ENCODE results near the gene CDKN1C.

The CDKN1C gene

DNA sequence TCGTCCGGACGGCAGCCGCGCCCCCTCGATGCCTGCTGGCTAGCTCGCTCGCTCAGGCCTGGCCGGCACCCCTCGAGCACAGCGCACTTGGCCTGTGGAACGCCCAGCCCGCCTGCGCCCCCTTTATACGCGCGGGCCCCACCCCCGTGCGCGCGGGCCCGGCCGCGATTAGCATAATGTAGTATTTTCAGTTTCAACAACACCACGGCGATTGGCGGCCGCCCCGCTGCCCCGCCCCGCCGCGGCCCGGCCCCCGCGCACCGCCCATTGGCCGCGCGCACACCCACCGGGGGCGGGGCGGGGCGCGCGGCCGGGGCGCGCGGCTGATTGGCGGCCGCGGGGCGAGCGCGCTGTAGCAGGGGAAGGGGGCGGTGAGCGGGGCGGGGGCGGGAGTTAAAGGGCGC is at the start of gene CDKN1C:
CDKN1C (minus strand) TSS at position 98 of the 404 bp plus-strand sequence. CDS start 319 bp downstream, outside the sequence.
- DNase-seq: peak; percentile 83

DNA sequence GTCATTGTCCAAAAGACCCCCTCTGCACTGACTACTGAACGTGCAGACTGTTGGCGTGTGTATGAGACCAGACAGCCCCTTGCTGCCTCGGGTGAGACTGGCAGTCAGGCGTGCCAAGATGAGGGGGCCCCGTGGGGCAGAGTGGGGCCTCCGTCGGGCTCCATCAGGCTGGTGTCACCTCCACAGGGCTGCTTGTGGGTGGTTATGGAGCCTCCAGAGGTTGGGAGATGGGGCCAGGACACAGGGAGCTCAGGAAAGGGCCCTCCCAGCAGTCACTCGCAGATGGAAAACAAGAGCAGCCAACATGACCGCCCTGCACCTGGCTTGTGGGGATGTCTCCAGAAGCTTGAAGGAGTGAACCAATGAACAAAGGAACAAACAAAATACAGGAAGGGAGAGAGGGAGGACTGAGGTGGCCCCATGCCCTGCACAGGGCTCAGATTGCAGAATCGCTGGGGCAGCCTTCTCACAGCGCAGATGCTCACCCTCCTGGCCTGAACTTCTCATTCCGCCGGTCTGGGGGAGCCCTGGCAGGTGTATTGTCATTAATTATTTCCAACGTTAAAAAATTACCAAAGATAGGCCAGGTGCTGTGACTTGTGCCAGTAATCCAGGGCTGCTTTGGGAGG is 49.1 kb upstream of the CDKN1C start:
- DNase-seq: no peak

DNA sequence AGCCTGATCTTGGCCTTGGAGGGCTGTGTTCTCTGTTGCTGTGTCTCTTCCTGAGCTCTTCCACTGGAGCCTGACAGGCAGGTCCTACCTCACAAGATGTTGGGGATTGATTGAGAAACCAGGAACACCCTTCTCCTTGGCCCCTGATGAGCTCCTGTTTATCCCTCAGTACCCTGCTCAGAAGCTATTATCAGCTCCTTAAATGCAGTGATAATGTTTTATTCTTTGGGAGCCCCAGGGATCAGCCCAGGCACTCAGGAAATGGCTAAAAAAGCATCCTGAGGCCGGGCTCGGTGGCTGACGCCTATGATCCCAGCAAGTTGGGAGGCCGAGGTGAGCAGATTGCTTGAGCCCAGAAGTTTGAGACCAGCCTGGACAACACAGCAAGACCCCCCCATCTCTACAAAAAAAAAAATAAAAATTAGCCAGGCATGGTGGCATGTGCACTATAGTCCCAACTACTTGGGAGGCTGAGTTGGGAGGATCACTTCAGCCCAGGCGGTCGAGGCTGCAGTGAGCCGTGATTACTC is 48.5 kb upstream of the CDKN1C start:
- DNase-seq: no peak

DNA sequence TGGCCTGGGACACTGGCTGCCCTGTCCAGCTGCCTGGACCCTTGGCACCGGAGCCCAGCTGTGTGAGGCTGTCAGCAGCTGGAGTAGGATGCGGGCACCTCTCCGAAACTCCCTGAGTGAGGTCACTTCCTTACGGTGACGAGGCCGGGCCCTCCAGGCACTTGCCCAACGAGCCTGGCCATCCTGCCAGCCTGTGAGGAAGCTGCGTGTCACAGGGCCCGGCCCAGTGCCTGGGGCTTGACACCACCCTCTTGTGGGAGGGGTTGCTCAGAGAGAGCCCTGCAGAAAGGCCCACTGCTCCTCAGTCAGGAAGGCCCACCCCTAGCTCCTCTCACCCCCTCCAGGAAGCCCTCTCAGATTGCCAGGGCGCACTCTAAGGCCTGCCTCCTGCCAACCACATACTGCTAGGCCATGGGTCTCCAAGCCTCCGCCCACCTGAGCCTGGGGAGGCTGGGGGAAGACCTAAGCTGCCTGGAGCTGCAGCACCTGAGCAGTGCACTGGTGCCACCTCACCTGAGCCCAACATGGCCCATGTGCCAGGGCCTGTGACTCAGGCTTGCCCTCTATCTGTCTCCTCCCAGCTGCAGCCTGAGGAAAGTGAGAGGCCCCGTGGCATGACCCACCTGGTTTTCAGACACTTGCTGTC is 47.9 kb upstream of the CDKN1C start:
- DNase-seq: peak; percentile 20

DNA sequence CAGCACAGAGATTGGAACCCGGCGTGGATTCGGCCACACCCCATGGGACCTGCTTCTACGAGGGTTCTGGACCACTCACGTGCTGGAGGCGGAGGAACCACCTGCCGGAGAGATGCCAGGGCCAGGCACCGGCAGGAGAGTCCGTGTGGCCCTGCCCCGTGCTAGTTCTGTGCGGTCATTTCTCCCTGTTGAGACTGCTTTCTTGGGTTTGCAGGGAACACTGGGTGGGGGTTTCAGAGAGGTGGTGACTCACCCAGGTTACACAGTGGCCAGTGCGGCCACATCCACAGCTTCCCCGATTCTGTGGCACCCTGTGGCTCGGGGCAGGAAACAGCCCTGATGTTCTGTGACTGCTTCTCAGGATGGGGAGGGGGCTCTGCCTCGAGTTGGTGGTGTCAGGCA is 47.3 kb upstream of the CDKN1C start:
- DNase-seq: no peak

DNA sequence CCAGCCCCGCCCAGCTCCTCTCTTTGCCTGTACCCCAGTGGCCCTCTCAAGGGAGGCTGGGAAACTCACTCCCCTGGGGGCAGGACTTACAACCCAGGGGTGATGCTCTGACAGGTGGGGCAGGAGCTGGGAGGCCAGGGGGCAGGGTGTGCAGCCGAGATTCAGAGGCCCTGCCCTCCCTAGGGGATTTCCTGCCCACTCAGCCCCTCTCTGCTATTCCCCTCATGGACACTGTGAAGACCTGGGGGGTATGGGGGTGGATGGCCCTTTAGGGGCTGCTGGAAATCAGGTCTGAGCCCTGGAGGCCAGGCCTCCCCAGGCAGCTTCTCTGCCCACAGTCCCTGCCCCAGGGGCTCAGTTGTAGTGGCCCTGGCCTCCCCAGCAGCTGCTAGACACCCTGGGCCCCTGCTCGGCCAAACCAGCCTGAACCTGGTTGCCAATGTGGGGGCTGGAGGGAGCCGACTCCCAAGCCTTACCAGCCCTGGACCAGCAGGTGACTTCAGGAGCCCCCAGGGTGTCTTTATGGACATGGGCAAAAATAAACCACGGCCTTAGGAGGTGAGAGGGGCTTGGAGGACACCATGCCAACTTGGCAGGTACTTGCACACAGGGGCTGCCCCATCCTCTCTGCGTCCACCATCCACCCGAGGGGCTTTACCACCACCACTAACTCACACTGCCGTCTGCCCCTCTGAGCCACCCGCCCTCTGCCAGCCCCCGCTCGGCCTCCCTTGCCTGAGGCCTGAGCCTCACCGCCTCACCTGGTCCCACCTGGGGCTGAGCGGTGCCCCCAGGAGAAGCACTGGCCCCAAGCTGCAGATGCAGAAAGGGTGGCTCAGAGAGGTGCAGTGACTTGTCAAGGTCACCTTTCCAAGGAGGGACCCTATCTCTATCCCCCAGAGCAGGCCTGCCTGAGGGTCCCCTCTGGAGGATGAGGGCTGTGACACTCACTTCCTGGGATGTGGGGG is 46.5 kb upstream of the CDKN1C start:
- DNase-seq: no peak

DNA sequence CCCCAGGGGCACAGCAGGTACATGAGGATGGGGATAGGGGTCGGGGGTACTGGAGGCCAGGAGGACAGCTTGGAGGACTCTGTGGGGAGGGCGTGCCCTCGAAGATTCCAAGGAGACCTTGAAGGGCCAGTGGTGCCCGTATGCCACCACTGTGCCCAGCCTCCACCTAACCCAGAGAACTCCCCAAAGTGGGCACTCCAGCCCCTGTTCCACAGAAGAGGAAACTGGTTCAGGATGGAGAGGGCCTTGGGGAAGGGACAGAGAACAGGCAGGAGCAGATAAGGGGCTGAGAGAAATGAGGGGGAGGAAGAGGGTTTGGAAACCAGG is 45.8 kb upstream of the CDKN1C start:
- no peak for DNase-seq

DNA sequence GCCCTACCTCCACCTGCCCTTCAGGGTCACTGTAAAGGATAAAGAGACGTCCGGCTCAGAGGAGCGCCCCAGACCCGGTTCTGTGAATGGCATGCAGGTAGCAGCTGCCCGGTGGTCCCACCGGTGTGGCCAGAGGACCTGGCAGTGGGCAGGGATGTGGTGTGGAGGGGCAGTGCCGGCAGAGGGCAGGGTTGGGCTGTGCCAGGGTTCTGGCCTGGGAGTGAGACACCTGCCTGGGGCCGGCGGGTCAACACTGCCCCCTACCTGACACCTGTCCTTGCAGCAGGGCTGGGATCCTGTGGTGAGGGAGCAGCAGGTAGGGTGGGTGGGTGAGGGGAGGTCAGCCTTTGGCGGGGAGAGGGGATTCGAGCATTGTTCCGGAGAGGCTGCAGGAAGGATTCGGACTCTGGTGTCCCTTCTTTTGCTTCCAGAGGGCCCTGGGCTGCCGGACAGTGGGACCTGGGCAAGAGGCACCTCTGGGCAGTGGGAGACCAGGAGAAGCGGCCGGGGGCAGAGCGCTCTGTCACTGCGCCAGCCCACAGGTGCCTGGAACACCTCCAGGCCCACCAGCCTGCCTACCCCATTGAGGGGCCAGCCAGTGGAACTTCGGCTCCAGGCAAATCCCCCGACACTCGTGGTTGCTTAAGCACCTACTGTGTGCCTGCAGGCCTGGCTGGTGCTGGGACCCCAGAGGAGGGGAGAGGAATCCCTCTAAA is 45.3 kb upstream of the CDKN1C start:
- DNase-seq: peak; percentile 35

DNA sequence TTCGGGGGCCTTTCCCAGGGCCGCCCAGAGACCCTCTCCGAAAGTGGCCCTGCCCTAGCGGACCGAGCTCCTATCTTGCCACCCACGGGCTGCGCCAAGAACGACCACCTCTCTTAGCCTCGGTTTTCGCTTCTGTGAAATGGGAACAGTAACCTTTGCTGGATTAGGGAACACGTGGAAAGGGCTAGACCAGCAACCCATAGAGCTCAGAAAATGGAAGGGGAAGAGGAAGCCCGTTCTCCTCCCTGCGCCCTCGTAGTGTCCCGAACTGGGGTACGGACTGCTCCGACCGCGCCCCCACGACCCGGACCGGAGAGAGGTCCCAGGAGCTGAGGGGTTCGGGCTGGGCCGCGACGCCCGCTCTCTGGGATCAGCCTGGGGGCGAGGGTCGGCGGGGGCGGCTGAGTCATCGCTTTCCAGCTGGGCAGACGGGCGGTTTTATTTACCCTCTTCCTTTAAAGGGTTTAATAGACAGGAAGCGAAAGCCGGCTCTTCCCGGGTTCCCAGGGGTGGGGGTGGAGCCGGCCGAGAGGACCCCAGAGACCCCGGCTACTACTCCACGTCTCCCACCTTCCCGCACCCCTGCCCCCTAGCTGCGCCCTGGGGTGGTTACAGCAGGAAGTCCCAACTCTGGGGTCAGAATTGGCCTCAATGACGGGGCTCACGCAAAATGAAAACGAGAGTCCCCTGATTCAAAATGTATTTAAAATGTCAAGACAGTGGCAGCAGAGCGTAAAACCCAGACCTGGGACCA is 44.6 kb upstream of the CDKN1C start:
- DNase-seq: peak; percentile 47

DNA sequence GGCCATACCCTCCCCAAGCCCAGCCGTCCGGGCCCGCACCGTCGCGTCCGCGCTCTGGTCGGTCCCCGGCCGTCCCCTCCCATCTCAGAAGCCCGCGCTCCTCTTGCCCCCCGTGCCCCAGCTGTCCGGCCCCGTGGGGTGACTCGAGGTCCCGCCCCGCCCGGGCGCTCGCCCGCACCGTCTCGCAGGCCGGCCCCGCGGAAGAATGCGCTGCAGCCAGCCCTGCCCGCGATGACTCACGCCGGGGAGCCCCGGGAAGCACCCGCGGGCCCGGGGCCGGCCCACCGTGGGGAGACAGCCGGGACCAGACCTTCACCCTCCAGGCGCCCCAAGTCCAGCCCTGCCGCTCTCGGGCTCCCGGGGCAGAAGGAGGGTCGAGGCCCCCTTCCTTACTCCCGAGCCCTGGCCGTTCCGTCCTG is 44.0 kb upstream of the CDKN1C start:
- DNase-seq: peak; percentile 67

DNA sequence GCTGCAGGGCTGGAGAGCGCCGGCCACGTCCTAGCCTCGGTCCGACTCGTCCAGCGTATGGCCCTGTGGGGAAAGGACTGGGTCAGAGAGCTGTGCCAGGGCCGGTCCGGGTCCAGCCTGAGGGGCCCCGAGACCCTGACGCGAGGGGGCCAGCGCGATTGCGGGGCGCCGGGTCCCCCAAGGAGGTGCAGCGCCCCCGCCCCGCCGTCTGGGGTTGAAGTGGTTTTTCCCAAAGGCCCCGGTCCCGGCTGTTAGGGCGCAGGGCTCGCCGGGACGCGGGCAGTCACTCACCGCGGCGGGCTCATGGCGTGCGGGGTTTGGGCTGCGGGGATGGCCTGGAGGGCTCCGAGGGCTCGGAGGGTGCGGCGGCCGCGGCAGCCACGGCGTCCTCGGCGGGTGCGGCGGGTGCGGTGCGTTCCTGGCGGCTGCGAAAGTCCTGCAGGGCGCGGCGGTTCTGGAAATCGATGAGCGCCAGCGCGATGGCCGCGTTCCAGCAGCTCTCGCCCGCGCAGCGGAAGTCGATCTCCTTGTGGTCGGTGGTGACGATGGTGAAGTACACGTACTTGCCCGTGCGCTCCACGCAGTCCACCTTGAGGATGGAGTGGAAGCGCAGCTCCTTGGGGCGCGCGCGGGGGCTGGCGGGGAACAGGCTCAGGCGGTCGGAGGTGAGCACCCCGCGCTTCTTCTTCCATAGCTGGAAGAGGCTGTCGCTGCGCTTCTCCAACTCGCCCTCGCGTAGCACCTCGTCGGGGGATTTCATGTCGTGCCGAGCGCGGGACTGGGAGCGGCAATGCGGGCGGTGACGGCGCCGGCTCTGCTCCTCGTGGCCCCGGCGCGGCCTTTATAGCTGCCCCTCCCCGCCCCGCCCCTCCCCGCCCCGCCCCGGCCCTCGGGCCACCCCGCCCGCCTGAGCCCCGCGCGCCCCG is 43.3 kb upstream of the CDKN1C start, which contains the start of gene PHLDA2:
PHLDA2 (minus strand) TSS at position 816 of the 926 bp plus-strand sequence; CDS start at position 760, 56 bp downstream.
- DNase-seq: peak; percentile 73

DNA sequence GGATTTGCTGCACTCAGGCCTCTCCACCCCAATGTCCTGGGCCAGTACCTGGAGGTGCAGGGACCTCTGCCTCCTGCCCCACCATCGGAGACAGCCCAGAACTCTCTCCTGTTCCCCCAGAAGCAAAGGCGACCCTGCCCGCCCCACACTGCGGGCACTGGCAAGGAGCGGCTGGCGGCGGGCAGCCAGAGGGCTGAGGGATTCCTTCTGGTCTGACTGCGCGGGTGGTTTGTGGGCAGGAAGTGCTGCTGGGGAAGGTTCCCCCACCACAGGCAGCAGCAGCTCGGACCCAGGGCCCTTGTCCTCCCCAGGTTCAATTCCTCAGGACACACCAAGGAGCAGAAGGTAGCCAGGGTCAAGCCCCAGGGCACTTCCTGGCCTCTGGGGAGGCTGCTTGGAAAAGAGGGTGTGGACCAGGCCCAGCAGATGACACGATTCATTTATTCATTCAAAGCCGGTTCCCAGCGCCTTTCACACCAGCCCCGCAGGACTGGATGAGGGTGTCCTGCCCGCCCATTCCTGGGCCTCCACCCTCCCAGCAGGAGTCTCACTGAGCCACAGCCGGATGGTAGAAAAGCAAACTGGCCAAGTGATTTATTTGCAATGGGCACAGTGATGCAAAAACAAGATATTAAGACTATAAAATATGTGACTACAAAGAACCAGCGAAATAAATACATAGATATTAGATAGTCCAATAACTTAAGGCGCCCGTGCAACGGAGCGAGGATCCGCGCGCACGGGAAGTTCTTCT is 42.5 kb upstream of the CDKN1C start:
- DNase-seq: no peak

DNA sequence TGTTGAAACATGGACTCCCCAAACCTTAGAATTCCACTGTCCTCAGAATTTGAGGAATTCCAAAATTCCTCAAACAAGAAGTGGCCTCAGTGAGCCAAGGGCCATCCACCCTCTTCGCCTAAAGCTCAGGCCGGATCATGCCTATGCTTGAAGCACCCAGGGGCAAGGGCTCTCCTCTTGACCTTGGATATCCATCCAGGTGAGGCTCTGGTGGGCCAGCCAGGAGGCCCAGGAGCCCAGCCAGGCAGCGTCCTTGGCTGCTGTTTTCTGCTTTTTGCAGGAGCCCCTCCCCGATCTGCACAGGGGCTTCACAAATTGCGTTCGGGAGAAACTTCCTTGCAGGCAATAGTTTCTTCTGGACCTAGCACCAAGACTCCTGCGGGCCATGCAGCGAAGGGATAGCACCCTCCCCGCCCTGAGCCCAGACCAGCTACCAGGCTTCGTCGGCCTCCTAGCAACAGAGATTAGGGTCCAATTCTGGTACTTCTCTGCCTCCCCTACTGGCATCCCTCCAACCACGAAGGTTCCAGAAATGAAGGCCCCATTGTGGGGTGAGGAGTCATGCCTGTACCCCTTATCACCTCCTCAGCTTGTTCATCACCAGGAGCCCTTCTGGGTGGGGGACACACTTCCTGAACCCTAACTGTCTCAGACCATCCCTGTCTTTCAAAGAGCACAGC is 41.7 kb upstream of the CDKN1C start:
- DNase-seq: no peak

DNA sequence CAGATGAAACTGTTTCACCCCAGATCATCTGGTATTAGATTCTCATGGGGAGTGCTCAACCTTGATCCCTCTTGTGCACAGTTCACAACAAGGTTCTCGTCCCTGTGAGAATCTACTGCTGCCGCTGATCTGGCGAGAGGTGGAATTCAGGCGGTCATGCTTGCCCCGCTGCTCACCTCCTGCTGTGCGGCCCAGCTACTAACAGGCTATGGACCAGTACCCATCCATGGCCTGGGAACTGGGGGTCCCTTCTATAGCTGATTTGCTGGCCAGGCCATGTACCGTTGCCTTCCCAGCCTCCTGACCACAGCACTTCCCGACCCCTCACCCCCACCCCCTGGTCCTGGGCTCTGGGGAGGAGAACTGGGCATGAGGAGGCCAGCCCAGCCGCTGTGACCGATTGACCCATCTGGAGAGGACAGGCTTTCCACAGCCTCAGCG is 41.1 kb upstream of the CDKN1C start:
- DNase-seq: no peak

DNA sequence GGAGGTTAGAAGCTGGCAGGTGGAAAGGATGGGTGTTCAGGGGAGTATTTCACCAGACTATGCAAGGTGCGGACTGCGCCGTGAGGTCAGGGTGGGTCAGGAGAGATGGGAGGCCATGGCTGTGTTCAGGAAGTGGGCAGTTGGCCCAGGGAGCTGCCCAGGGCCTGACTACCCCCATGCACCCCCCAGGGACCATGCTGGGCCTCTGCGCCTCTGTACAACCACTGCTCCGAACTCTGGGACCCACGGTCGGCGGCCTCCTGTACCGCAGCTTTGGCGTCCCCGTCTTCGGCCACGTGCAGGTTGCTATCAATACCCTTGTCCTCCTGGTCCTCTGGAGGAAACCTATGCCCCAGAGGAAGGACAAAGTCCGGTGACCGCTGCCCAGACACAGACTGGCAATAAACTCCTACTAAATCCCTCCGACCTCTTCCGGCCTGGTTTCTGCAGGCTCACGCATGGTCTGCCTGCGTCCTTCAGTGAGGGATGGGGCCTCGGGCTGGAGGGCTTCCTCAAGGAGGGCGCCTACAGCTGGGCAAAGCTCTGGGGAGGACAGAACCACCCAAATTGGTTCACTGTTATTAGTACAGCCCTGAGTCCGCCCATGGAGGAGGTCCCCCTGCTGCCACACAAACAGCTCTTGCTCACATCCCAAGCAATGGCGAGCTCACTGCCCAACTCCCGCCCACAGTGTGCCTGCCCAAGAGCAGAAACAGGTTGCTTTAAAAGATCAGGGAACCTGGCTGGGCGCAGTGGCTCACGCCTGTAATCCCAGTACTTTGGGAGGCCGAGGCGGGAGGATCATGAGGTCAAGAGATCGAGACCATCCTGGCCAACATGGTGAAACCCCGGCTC is 39.5 kb upstream of the CDKN1C start:
- DNase-seq: no peak

DNA sequence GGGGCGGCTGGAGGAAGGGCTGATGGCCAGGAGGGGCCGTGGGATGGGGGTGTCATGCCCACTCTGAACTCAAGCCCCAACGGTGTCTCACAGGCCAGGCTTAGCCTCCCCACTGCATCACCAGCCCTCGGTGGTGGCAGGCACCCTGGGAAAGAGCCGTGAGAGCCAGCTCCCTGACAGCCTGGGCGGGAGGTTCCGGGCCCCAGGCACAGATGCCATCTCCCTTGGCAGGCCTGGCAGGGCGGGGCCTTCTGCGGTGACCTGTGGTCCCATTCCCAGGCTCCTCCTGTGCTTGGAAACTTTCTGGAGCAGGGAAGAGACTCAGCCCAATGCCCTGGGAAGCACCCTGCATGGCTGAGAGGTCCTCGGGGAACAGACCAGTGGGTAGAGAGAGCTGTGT is 38.8 kb upstream of the CDKN1C start:
- DNase-seq: no peak

DNA sequence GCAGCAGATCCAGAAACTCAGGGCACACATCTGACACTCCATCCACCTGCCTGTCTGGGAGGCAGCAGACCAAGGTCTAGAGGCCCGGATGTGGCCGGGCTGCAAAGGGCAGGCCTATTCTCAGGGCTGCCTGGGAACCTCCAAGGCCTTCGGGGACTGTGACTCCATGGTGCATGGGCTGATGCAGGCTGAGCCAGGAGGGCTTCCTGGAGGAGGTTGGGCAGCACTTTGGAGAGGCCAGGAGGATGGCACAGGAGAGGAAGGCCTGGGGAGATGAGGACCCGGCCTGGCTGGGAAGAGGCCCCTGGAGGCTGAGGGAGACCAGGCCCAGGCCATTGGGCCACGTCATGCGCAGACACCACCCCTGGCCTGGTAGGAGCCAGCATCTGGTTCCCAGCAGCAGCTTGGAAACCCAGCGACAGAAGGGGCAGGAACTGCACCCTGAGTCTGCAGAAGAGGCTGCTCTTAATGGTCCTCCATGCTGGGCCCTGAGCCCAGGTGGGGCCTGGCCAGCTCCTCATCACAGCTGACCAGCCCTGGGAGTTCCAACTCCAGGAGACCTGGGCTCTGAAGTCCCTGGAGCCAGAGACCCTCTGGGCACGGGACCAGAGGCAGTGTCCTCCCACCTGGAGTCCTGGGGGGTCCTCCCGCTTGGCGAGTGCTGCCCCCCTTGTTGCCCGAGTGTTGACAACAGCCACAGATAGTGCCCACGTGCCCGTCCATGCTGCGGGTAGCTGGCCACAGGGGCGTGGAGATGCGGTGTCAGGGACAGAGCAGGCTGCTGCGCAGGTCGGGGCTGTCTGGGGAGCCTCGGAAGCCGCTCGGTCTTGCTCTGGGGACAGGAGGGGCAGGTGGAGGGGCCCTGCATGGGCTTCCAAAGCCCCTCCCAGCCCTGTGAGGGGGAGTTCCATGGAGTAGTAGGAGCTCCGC is 38.1 kb upstream of the CDKN1C start:
- no peak for DNase-seq

All from fibroblast of upper back skin (primary cell).